HEK293 (cell line): ENCODE measurements around the gene TBC1D13.

ENCODE experiments used
- CTCF ChIA-PET: fragments of 350-600 bp; formaldehyde crosslinking; extraction: SDS; loops from one replicate; lab custom pipeline; 2021; ENCODE audit warnings: antibody characterized with exemption; lab: Yijun Ruan, JAX
- POLR2A ChIA-PET: fragments of 300-600 bp; formaldehyde crosslinking; extraction: SDS; loops from one replicate; lab custom pipeline; 2020; ENCODE audit warnings: antibody characterized with exemption, inconsistent platforms; lab: Yijun Ruan, JAX
- H3K27ac ChIP-seq: fragments of 200-500 bp; sonication (Bioruptor generic); 2 replicates; pipeline ENCODE4 v1.5.1; 2014; ENCODE audit warnings: low read depth, low read length, control low read depth, inconsistent platforms; ENCODE audit errors: extremely low read depth
- H3K36me3 ChIP-seq, 2 experiments: fragments of 200-500 bp in 1 of 2; sonication (Bioruptor generic) in 1 of 2; 1 replicate in 1 of 2; 2 replicates in 1 of 2; pipeline ENCODE4 v1.5.1; 2014 to 2017; ENCODE audit warnings: inconsistent platforms in 2 of 2, low read length in 2 of 2; ENCODE audit not compliant: control insufficient read depth in 2 of 2, insufficient read depth in 1 of 2
- H3K4me1 ChIP-seq: fragments of 200-500 bp; sonication (Bioruptor generic); 2 replicates; pipeline ENCODE4 v1.5.1; 2014; ENCODE audit warnings: mild to moderate bottlenecking, low read length, inconsistent platforms; ENCODE audit not compliant: control insufficient read depth, insufficient read depth
- H3K4me3 ChIP-seq: 2 replicates; pipeline ENCODE4 v1.5.1; 2011; ENCODE audit warnings: low read depth, mild to moderate bottlenecking, control low read depth, low read length, moderate library complexity
- H3K9me3 ChIP-seq: fragments of 200-500 bp; sonication (Bioruptor generic); 2 replicates; pipeline ENCODE4 v1.5.1; 2014; ENCODE audit warnings: low read depth, low read length, inconsistent platforms; ENCODE audit not compliant: control insufficient read depth, insufficient read depth
- EGR2 ChIP-seq: fragments of 450-650 bp; formaldehyde crosslinking; IDR thresholded peaks from 2 replicates; pipeline ENCODE4 v1.5.1; 2016; ENCODE audit warnings: low read depth, missing biosample characterization, missing genetic modification characterization
- GLI4 ChIP-seq: fragments of 450-650 bp; formaldehyde crosslinking; IDR thresholded peaks from 2 replicates; pipeline ENCODE4 v1.5.1; 2016; ENCODE audit warnings: missing biosample characterization, missing genetic modification characterization
- KLF10 ChIP-seq: fragments of 450-650 bp; IDR thresholded peaks from 2 replicates; pipeline ENCODE4 v1.5.1; 2018; ENCODE audit warnings: missing biosample characterization, mild to moderate bottlenecking, missing genetic modification characterization
- MYNN ChIP-seq: fragments of 450-650 bp; formaldehyde crosslinking; IDR thresholded peaks from 2 replicates; pipeline ENCODE4 v1.5.1; 2016; ENCODE audit warnings: missing biosample characterization, missing genetic modification characterization, borderline replicate concordance
- MZF1 ChIP-seq: fragments of 450-650 bp; formaldehyde crosslinking; IDR thresholded peaks from 2 replicates; pipeline ENCODE4 v1.5.1; 2017; ENCODE audit warnings: missing biosample characterization, missing genetic modification characterization, borderline replicate concordance
- YY1 ChIP-seq: fragments of 450-650 bp; formaldehyde crosslinking; IDR thresholded peaks from 2 replicates; pipeline ENCODE4 v1.5.1; 2018; ENCODE audit warnings: missing biosample characterization, missing genetic modification characterization
- ZBTB7A ChIP-seq: fragments of 450-650 bp; formaldehyde crosslinking; IDR thresholded peaks from 2 replicates; pipeline ENCODE4 v1.5.1; 2016; ENCODE audit warnings: low read depth, missing biosample characterization, missing genetic modification characterization
- ZNF155 ChIP-seq: fragments of 450-650 bp; formaldehyde crosslinking; IDR thresholded peaks from 2 replicates; pipeline ENCODE4 v1.5.1; 2016; ENCODE audit warnings: missing biosample characterization, missing genetic modification characterization
- ZNF16 ChIP-seq: fragments of 450-650 bp; formaldehyde crosslinking; IDR thresholded peaks from 2 replicates; pipeline ENCODE4 v1.5.1; 2016; ENCODE audit warnings: low read depth, missing biosample characterization, missing genetic modification characterization
- ZNF174 ChIP-seq: fragments of 450-650 bp; formaldehyde crosslinking; IDR thresholded peaks from 2 replicates; pipeline ENCODE4 v1.5.0; 2017; ENCODE audit warnings: missing biosample characterization, mild to moderate bottlenecking, missing genetic modification characterization
- ZNF184 ChIP-seq: fragments of 450-650 bp; IDR thresholded peaks from 2 replicates; pipeline ENCODE4 v1.5.1; 2018; ENCODE audit warnings: missing biosample characterization, mild to moderate bottlenecking, missing genetic modification characterization
- ZNF266 ChIP-seq: fragments of 450-650 bp; formaldehyde crosslinking; IDR thresholded peaks from 2 replicates; pipeline ENCODE4 v1.5.1; 2016; ENCODE audit warnings: missing biosample characterization, missing genetic modification characterization, low read depth
- ZNF324 ChIP-seq: fragments of 450-650 bp; formaldehyde crosslinking; IDR thresholded peaks from 2 replicates; pipeline ENCODE4 v1.5.1; 2016; ENCODE audit warnings: missing biosample characterization, missing genetic modification characterization
- ZNF350 ChIP-seq: fragments of 450-650 bp; formaldehyde crosslinking; IDR thresholded peaks from 2 replicates; pipeline ENCODE4 v1.5.0; 2017; ENCODE audit warnings: missing biosample characterization, mild to moderate bottlenecking, missing genetic modification characterization
- ZNF529 ChIP-seq: fragments of 450-650 bp; formaldehyde crosslinking; IDR thresholded peaks from 2 replicates; pipeline ENCODE4 v1.5.1; 2017; ENCODE audit warnings: missing genetic modification characterization, missing biosample characterization; ENCODE audit not compliant: insufficient replicate concordance
- ZNF600 ChIP-seq: fragments of 450-650 bp; formaldehyde crosslinking; IDR thresholded peaks from 2 replicates; pipeline ENCODE4 v1.5.1; 2016; ENCODE audit warnings: missing biosample characterization, missing genetic modification characterization
- ZNF664 ChIP-seq: fragments of 450-650 bp; formaldehyde crosslinking; IDR thresholded peaks from 2 replicates; pipeline ENCODE4 v1.5.1; 2016; ENCODE audit warnings: missing biosample characterization, missing genetic modification characterization
- ZNF701 ChIP-seq: fragments of 450-650 bp; formaldehyde crosslinking; IDR thresholded peaks from 2 replicates; pipeline ENCODE4 v1.5.1; 2016; ENCODE audit warnings: missing biosample characterization, missing genetic modification characterization
- ZNF777 ChIP-seq: fragments of 450-650 bp; formaldehyde crosslinking; IDR thresholded peaks from 2 replicates; pipeline ENCODE4 v1.5.1; 2017; ENCODE audit warnings: missing biosample characterization, missing genetic modification characterization, borderline replicate concordance
- ZNF830 ChIP-seq: fragments of 450-650 bp; IDR thresholded peaks from 2 replicates; pipeline ENCODE4 v1.5.0; 2018; ENCODE audit warnings: missing biosample characterization, missing genetic modification characterization, low read depth, mild to moderate bottlenecking, moderate library complexity
- ZXDB ChIP-seq: fragments of 450-650 bp; formaldehyde crosslinking; IDR thresholded peaks from 2 replicates; pipeline ENCODE4 v1.5.1; 2016; ENCODE audit warnings: missing biosample characterization, missing genetic modification characterization
- TF ChIP-seq, protein P1 (sequence below): fragments of 450-650 bp; formaldehyde crosslinking; IDR thresholded peaks from 2 replicates; pipeline ENCODE4 v1.5.1; 2016; ENCODE audit warnings: missing biosample characterization, missing genetic modification characterization
- TF ChIP-seq, protein P2 (sequence below): fragments of 450-650 bp; formaldehyde crosslinking; conservative IDR thresholded peaks from 2 replicates; pipeline ENCODE4 v1.5.1; 2016; ENCODE audit warnings: low read depth, missing biosample characterization, missing genetic modification characterization
- TF ChIP-seq, protein P3 (sequence below): fragments of 450-650 bp; formaldehyde crosslinking; IDR thresholded peaks from 2 replicates; pipeline ENCODE4 v1.5.1; 2017; ENCODE audit warnings: missing biosample characterization, missing genetic modification characterization
- TF ChIP-seq, protein P4 (sequence below): fragments of 450-650 bp; formaldehyde crosslinking; IDR thresholded peaks from 2 replicates; pipeline ENCODE4 v1.5.1; 2017; ENCODE audit warnings: missing biosample characterization, missing genetic modification characterization

The TBC1D13 gene

DNA sequence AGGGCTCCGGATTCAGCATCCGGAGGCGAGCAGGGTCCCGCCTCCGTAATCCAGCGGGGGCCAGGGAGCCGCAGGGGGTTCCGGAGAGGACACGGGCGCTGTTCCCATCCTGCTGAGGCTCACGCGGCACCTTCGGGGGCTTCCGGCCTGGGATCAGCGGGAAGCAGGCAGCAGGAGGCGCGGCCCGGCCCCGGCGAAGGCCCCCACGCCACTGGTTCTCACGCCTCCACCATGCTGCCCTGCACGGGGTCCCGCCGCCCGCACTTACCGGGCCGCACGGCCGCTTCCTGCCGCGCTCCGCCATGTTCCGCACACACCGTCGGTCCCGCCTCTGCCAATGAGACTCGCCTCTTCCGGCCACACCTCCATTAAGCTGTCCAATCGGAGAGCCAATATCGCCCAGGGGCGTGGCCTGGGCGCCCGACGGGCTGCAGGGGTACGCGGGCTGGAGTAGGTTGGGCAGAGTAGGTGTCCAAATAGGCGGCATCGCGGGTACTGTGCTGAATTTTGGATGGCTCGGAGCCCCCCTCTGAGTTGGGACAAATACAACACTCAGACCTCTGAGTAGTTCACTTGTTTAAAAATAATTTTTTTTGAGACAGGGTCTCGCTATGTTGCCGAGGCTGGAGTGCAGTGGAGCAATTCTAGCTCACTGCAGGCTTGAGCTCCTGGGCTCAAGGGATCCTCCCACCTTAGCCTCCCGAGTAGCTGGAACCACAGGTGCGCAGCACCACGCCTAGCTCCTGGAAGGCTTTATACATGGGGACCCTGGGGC is 42.6 kb downstream of the TBC1D13 start, which contains the start of gene SPOUT1:
SPOUT1 (minus strand) TSS at position 318 of the 775 bp plus-strand sequence; CDS start at position 304, 14 bp downstream.
- ChIA-PET POLR2A (interaction anchor here (0.6 to 5.4 kb wide), 17 partner anchors 9 to 1188 kb away, joined by 3 to 94 read pairs (median 4); partner anchors contain the start of genes ENDOG, GOLGA2, KYAT1 and SWI5), CTCF (interaction anchor here (0.7 to 1.3 kb wide), 5 partner anchors 10 to 99 kb away, joined by 3 to 7 read pairs (median 3); partner anchors contain the start of gene ENDOG)
- H3K9me3 ChIP-seq: no peaks in the 10 kb centered on the region
- H3K4me1 ChIP-seq: no peaks in the 10 kb centered on the region
- peak within 1 kb of the TSS; percentile 63; the same call in 1 of the 2 replicates for H3K27ac ChIP-seq
- peak within 1 kb of the TSS; percentile 86 for H3K4me3 ChIP-seq
- H3K36me3 ChIP-seq: peaks cover 8 to 43% of the 10 kb centered on the region in 2 experiments; a peak in 2 of 3 replicates
- TF ChIP-seq ZNF701 (tag by site-specific recombination): no peak
- TF ChIP-seq ZNF664 (tag by site-specific recombination): no peak
- TF ChIP-seq ZXDB: peak; percentile 99
- TF ChIP-seq MYNN (tag by site-specific recombination): no peak
- TF ChIP-seq, protein P1, sequence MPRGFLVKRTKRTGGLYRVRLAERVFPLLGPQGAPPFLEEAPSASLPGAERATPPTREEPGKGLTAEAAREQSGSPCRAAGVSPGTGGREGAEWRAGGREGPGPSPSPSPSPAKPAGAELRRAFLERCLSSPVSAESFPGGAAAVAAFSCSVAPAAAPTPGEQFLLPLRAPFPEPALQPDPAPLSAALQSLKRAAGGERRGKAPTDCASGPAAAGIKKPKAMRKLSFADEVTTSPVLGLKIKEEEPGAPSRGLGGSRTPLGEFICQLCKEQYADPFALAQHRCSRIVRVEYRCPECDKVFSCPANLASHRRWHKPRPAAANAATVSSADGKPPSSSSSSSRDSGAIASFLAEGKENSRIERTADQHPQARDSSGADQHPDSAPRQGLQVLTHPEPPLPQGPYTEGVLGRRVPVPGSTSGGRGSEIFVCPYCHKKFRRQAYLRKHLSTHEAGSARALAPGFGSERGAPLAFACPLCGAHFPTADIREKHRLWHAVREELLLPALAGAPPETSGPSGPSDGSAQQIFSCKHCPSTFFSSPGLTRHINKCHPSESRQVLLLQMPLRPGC (tag by site-specific recombination): no peak
- TF ChIP-seq ZNF16 (tag by site-specific recombination): no peak
- TF ChIP-seq ZNF600 (tag by site-specific recombination): peak; percentile 87
- no peak for TF ChIP-seq GLI4 (tag by site-specific recombination)
- TF ChIP-seq ZNF324 (tag by site-specific recombination): peak; percentile 74; the same call in 1 of the 2 replicates
- peak; percentile 99 for TF ChIP-seq KLF10
- peak; percentile 91 for TF ChIP-seq YY1 (tag by site-specific recombination)
- no peak for TF ChIP-seq ZNF266 (tag by site-specific recombination)
- TF ChIP-seq ZBTB7A (tag by site-specific recombination): 0 out of 2 replicates have a peak, but pooled peaks have one; percentile 50
- TF ChIP-seq, protein P2, sequence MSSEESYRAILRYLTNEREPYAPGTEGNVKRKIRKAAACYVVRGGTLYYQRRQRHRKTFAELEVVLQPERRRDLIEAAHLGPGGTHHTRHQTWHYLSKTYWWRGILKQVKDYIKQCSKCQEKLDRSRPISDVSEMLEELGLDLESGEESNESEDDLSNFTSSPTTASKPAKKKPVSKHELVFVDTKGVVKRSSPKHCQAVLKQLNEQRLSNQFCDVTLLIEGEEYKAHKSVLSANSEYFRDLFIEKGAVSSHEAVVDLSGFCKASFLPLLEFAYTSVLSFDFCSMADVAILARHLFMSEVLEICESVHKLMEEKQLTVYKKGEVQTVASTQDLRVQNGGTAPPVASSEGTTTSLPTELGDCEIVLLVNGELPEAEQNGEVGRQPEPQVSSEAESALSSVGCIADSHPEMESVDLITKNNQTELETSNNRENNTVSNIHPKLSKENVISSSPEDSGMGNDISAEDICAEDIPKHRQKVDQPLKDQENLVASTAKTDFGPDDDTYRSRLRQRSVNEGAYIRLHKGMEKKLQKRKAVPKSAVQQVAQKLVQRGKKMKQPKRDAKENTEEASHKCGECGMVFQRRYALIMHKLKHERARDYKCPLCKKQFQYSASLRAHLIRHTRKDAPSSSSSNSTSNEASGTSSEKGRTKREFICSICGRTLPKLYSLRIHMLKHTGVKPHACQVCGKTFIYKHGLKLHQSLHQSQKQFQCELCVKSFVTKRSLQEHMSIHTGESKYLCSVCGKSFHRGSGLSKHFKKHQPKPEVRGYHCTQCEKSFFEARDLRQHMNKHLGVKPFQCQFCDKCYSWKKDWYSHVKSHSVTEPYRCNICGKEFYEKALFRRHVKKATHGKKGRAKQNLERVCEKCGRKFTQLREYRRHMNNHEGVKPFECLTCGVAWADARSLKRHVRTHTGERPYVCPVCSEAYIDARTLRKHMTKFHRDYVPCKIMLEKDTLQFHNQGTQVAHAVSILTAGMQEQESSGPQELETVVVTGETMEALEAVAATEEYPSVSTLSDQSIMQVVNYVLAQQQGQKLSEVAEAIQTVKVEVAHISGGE (tag by site-specific recombination): peak; percentile 84
- no peak for TF ChIP-seq ZNF350 (tag by site-specific recombination)
- TF ChIP-seq, protein P3, sequence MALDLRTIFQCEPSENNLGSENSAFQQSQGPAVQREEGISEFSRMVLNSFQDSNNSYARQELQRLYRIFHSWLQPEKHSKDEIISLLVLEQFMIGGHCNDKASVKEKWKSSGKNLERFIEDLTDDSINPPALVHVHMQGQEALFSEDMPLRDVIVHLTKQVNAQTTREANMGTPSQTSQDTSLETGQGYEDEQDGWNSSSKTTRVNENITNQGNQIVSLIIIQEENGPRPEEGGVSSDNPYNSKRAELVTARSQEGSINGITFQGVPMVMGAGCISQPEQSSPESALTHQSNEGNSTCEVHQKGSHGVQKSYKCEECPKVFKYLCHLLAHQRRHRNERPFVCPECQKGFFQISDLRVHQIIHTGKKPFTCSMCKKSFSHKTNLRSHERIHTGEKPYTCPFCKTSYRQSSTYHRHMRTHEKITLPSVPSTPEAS (tag by site-specific recombination): peak; percentile 71
- TF ChIP-seq MZF1 (tag by site-specific recombination): no peak
- TF ChIP-seq ZNF155 (tag by site-specific recombination): no peak
- no peak for TF ChIP-seq ZNF529 (tag by site-specific recombination)
- no peak for TF ChIP-seq ZNF777
- no peak for TF ChIP-seq ZNF184 (tag by site-specific recombination)
- TF ChIP-seq EGR2 (tag by site-specific recombination): peak; percentile 84
- TF ChIP-seq ZNF174 (tag by site-specific recombination): no peak
- TF ChIP-seq, protein P4, sequence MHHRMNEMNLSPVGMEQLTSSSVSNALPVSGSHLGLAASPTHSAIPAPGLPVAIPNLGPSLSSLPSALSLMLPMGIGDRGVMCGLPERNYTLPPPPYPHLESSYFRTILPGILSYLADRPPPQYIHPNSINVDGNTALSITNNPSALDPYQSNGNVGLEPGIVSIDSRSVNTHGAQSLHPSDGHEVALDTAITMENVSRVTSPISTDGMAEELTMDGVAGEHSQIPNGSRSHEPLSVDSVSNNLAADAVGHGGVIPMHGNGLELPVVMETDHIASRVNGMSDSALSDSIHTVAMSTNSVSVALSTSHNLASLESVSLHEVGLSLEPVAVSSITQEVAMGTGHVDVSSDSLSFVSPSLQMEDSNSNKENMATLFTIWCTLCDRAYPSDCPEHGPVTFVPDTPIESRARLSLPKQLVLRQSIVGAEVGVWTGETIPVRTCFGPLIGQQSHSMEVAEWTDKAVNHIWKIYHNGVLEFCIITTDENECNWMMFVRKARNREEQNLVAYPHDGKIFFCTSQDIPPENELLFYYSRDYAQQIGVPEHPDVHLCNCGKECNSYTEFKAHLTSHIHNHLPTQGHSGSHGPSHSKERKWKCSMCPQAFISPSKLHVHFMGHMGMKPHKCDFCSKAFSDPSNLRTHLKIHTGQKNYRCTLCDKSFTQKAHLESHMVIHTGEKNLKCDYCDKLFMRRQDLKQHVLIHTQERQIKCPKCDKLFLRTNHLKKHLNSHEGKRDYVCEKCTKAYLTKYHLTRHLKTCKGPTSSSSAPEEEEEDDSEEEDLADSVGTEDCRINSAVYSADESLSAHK: no peak
- TF ChIP-seq ZNF830 (tag by site-specific recombination): no peak
